Aorta (tissue), 5 donors: ENCODE results near the gene RUNX3. TPM values are rescaled to one million over a fixed set of nuclear protein-coding genes. Genes with fewer than 3 reads are reported as not detected.

Experiments used
- ATAC-seq: fragments of 200-7000 bp; cut with Tn5 transposase; one replicate; pipeline ENCODE4 v1.9.1; 2022; ENCODE audit warnings: moderate library complexity; ENCODE audit not compliant: low FRiP score
- DNase-seq, 2 donors: peaks; one replicate each; pipeline ENCODE4 v3.0.0-alpha.2; 2020
- H3K27ac ChIP-seq, 2 donors: one replicate each; pipeline ENCODE4 v1.5.1; 2013; ENCODE audit warnings: low read length in 2 of 2, mild to moderate bottlenecking in 2 of 2, moderate library complexity in 2 of 2, control low read depth in 1 of 2, inconsistent platforms in 1 of 2, low read depth in 1 of 2
- H3K27me3 ChIP-seq, 2 donors: one replicate each; pipeline ENCODE4 v1.6.1; 2013; ENCODE audit warnings: control low read depth in 1 of 2, low read length in 1 of 2, mild to moderate bottlenecking in 1 of 2, moderate library complexity in 1 of 2; ENCODE audit not compliant: insufficient read depth in 2 of 2, control insufficient read depth in 1 of 2
- H3K36me3 ChIP-seq, 2 donors: one replicate each; pipeline ENCODE4 v1.6.1; 2013; ENCODE audit warnings: control low read depth in 1 of 2, low read length in 1 of 2, mild to moderate bottlenecking in 1 of 2; ENCODE audit not compliant: insufficient read depth in 2 of 2, control insufficient read depth in 1 of 2
- H3K4me1 ChIP-seq, 2 donors: one replicate each; pipeline ENCODE4 v1.6.1; 2013; ENCODE audit warnings: low read length in 2 of 2, control low read depth in 1 of 2, mild to moderate bottlenecking in 1 of 2, moderate library complexity in 1 of 2; ENCODE audit not compliant: insufficient read depth in 2 of 2, control insufficient read depth in 1 of 2
- H3K4me3 ChIP-seq, 2 donors: one replicate each; pipeline ENCODE4 v1.5.1; 2013; ENCODE audit warnings: low read length in 2 of 2, control low read depth in 1 of 2, mild to moderate bottlenecking in 1 of 2
- H3K9me3 ChIP-seq: one replicate; pipeline ENCODE4 v1.6.1; 2013; ENCODE audit warnings: mild to moderate bottlenecking, low read length; ENCODE audit not compliant: control insufficient read depth
- WGBS, 2 donors: extraction: QIAGEN DNeasy Blood & Tissue Kit; methylation state at CpG; one replicate each; pipeline ENCODE4 v1.1.7; 2013; 5-methylcytosine and 5-hydroxymethylcytosine counted together
- intact Hi-C, 2 donors: fragments of 100-400 bp; cut with DNase I; formaldehyde crosslinking; loops; one replicate each; pipeline versions ENCODE4 v1.14.2 to v1.15.0; 2022
- polyA plus RNA-seq, 2 donors: library from polyadenylated mRNA; stranded (reverse); fragments of 200-250 nt; gene quantifications; one replicate each; pipeline ENCODE4 v1.2.3, GENCODE V29; 2013
- total RNA-seq, 2 donors: library from RNA; stranded (reverse); fragmentation: NEBNext Ultra II Directional; extraction: Animal tissue kit (Norgen Biotek cat#: 25700); gene quantifications; one replicate each; pipeline ENCODE4 v1.2.1, GENCODE V29; 2021
- donor health status: healthy with polysubstance abuse.
- donor health status: Bipolar disorder and iron deficiency.
- donor health status: DM: no; HTN: no; CAD: no.
- donor health status: DM: no; HTN: no; CAD: no.
- donor health status: DM: yes; HTN: yes; CAD: no.

The RUNX3 gene
- total and polyA plus RNA-seq, 4 donors, result 1.1 to 4.4 (median 2.1) TPM

- no peak overlapping the region for H3K27ac ChIP-seq
- WGBS, 2 donors, result 91 to 96% methylated on average over 10 of the region's 10 CpGs
- no peaks in the 10 kb centered on the region for H3K36me3 ChIP-seq
- intact Hi-C loops, result no loop called here
- DNase-seq (no peak), ATAC-seq (no peak)
- H3K4me3 ChIP-seq, result no peak overlapping the region
- no peaks in the 10 kb centered on the region for H3K27me3 ChIP-seq
- no peaks in the 10 kb centered on the region for H3K9me3 ChIP-seq
- H3K4me1 ChIP-seq, result no peaks in the 10 kb centered on the region
These were observed 35.5 kb upstream of the RUNX3 start for GRCh38 chr1:24965571-24965930.

DNA sequence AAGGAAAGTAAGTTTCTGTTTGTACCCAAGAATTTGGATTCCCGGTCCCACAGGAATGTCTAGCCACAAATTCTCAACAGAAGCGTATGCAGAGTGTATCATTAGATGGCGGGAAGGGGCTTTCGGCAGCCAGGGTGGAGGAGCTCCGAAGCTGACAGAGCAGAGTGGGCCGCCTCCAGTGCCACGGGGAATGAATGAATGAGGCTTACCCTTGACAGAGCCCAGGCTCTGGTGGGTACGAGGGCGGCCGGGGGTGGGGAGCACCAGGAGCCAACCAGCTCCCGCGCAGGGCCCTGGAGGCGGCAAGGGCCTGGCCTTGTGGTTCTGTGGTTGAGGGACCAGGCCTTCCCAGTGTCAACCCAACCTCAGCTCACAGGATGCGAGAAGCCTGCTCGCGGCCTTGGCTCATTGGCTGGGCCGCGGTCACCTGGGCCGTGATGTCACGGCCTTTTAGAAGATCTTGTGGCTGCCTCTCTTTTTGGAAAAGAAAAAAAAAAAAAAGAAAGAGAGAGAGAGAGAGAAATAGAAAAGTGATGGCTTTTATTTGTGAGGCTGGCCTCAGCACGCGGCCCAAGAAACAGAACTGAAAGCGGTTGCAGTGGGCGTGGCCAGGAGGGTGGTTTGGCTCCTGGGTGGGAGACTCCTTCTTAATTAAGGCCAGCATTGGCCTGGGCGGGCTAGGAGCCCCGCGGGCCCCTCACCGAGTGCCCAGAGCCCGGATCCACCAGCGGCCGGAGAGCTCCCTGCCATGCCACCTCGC is 34.9 kb upstream of the RUNX3 start:
- WGBS, 2 donors, result 88 to 90% methylated on average over 32 of the region's 32 CpGs
- H3K4me1 ChIP-seq, result no peaks in the 10 kb centered on the region
- H3K27ac ChIP-seq, result no peak overlapping the region
- DNase-seq (peak in 1 of 2 donors; percentile 76), ATAC-seq (no peak)
- H3K27me3 ChIP-seq, result no peaks in the 10 kb centered on the region
- H3K36me3 ChIP-seq, result no peaks in the 10 kb centered on the region
- H3K9me3 ChIP-seq, result no peaks in the 10 kb centered on the region
- intact Hi-C loops, result no loop called here
- H3K4me3 ChIP-seq, result no peak overlapping the region

- DNase-seq (no peak), ATAC-seq (no peak)
- intact Hi-C loops, result no loop called here
- H3K4me1 ChIP-seq, result no peaks in the 10 kb centered on the region
- no peaks in the 10 kb centered on the region for H3K27me3 ChIP-seq
- no peak overlapping the region for H3K27ac ChIP-seq
- 90 to 92% methylated on average over 23 of the region's 23 CpGs for WGBS, 2 donors
- no peaks in the 10 kb centered on the region for H3K9me3 ChIP-seq
- H3K36me3 ChIP-seq, result no peaks in the 10 kb centered on the region
- H3K4me3 ChIP-seq, result no peak overlapping the region
These were observed 34.0 kb upstream of the RUNX3 start for GRCh38 chr1:24963943-24964693.

DNA sequence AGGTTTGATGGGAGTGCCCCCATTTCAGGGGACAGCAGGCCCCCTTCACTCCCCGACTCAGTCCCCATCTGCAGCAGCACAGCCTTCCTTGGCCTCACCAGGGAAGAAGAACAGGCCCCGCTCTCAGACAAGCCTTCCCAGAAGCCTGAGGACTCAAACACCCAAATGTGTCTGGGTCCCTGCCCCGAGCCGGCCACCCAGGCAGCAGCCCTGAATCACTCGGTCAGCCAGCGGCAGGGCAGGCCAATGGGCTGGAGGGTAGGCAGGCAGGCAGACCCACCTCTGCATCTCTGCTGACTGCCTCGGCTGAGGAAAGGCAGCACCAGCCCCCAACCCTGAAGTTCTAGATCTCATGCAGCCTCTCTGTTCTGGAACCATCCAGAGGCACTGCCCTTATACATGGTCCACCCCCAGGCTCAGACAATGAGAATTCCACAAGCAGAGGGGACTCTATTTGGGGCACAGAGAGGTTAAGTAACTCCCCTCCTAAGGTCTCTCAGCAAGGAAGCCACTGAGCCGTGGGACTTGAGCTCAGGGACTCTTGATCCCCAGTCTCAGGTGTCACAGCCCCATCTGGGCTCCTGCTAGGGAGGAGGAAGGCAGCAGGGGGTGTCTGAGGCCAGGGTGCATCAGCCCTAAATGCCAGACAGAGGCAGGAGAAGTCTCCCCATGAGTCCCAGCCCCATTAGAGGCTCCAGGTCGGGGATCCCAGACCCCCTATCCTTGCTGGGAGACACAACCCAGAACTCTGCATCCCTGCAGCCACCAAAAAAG is 33.2 kb upstream of the RUNX3 start:
- H3K4me3 ChIP-seq, result no peak overlapping the region
- WGBS, 2 donors, result 67 to 79% methylated on average over 9 of the region's 9 CpGs
- DNase-seq, result no peak
- no peak for ATAC-seq
- no peaks in the 10 kb centered on the region for H3K36me3 ChIP-seq
- no peak overlapping the region for H3K27ac ChIP-seq
- no peaks in the 10 kb centered on the region for H3K27me3 ChIP-seq
- intact Hi-C loops, result no loop called here
- no peaks in the 10 kb centered on the region for H3K9me3 ChIP-seq
- H3K4me1 ChIP-seq, result no peaks in the 10 kb centered on the region

DNA sequence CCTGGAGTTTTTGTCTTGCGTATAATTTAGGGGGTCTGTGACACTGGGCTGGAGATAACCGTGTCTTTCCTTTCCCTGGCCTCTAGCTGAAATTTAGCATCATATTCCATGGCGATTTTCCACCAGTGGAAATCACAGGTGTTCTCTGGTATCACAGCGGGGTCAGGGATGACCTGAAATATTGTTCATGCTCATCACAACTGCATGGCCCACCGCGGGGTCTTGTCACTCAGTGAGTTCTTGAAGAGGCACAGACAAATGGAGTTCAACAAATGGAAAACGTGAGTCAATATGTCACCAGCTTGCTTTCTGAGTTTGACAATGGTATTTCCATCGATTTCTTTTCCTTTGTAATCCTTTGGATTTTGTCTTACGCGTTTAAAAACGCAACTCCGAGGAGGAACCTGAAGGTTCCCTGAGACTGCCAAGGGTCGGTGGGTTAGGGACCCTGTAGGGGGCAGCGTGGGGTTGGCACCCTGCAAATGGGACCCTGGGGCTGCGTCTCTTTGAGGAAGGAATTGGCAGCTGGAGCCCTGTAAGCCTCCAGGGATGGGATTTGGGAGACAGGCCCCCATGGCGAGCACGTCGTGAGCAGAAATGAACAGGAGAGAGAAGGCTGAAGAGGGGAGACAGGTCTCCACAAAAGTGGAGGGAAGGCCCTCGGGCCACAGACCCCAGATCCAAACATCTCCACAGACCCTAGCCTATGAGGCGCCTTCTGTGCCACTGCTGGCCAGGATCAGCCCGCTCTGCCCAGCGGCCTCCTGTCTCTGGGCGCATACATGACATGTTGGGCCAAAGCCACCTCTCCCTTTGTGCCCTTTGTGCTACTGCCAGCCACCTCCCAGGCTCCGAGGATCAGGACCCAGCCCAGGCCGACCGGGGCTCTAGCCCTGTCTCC is 32.1 kb upstream of the RUNX3 start:
- WGBS, 2 donors, result 86 to 87% methylated on average over 25 to 26 of the region's 26 CpGs
- Histone ChIP-seq H3K27ac (no peak overlapping the region), H3K36me3 (no peaks in the 10 kb centered on the region), H3K9me3 (no peaks in the 10 kb centered on the region), H3K4me3 (no peak overlapping the region), H3K27me3 (no peaks in the 10 kb centered on the region), H3K4me1 (no peaks in the 10 kb centered on the region)
- intact Hi-C loops, result no loop called here
- ATAC-seq (no peak), DNase-seq (peak in 1 of 2 donors; percentile 68)

GRCh38 chr1:24961334-24961733 is 31.3 kb upstream of the RUNX3 start:
- intact Hi-C loops, result no loop called here
- ATAC-seq (no peak), DNase-seq (peak in 1 of 2 donors; percentile 24)
- Histone ChIP-seq H3K4me3 (no peak overlapping the region), H3K27ac (no peak overlapping the region), H3K4me1 (no peaks in the 10 kb centered on the region), H3K27me3 (no peaks in the 10 kb centered on the region), H3K36me3 (no peaks in the 10 kb centered on the region), H3K9me3 (no peaks in the 10 kb centered on the region)
- WGBS, 2 donors, result 83 to 89% methylated on average over 7 of the region's 7 CpGs

GRCh38 chr1:24960071-24960801 is 30.2 kb upstream of the RUNX3 start:
- 91 to 92% methylated on average over 11 of the region's 11 CpGs for WGBS, 2 donors
- intact Hi-C loops, result no loop called here
- no peak for ATAC-seq
- H3K27me3 ChIP-seq, result no peaks in the 10 kb centered on the region
- DNase-seq, result no peak
- H3K4me3 ChIP-seq, result no peak overlapping the region
- H3K4me1 ChIP-seq, result no peaks in the 10 kb centered on the region
- no peak overlapping the region for H3K27ac ChIP-seq
- H3K9me3 ChIP-seq, result no peaks in the 10 kb centered on the region
- no peaks in the 10 kb centered on the region for H3K36me3 ChIP-seq

DNA sequence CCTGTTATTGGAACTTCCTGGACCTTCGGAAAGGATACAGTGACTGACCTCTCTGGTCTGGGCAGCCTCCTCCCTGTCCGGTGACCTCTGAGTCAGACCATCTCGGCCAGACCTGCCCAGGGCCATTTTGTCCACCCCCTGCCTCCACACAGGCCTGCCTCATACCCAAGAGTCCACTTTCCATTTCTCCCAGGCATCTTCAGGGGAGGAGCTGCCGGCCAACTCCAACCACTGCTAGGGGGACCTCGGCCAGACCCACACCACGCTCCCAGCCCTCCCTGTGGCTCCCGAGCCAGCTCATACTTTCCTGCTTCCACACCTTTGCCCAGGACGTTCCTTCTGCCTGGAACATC is 29.5 kb upstream of the RUNX3 start:
- Histone ChIP-seq H3K9me3 (no peaks in the 10 kb centered on the region), H3K27me3 (no peaks in the 10 kb centered on the region), H3K4me3 (no peak overlapping the region), H3K36me3 (no peaks in the 10 kb centered on the region), H3K4me1 (no peaks in the 10 kb centered on the region), H3K27ac (no peak overlapping the region)
- DNase-seq, result no peak
- intact Hi-C loops, result no loop called here
- ATAC-seq, result no peak
- 83 to 91% methylated on average over 8 of the region's 8 CpGs for WGBS, 2 donors
